Endothelial cell of umbilical vein (primary cell): Measurements from ENCODE around the gene ZNF644.

ENCODE experiments used
- CTCF ChIP-seq, 2 donors: IDR thresholded peaks; 1 replicate in 1 of 2; 2 replicates in 1 of 2; pipeline ENCODE4 v1.5.1; 2011; ENCODE audit warnings: low read length in 2 of 2, mild to moderate bottlenecking in 2 of 2, moderate library complexity in 2 of 2, control low read depth in 1 of 2, inconsistent platforms in 1 of 2, low read depth in 1 of 2; ENCODE audit not compliant: insufficient read depth in 1 of 2; ENCODE audit errors: extremely low read depth in 1 of 2
- EZH2 ChIP-seq: IDR thresholded peaks from 2 replicates; pipeline ENCODE4 v1.6.1; 2012; ENCODE audit warnings: borderline replicate concordance, low read depth, mild to moderate bottlenecking, moderate library complexity, low read length, inconsistent platforms; ENCODE audit not compliant: severe bottlenecking
- MYC ChIP-seq: IDR thresholded peaks from one replicate; pipeline ENCODE4 v1.6.1; 2011; ENCODE audit warnings: mild to moderate bottlenecking, low read depth, low read length
- POLR2A ChIP-seq: IDR thresholded peaks from 2 replicates; pipeline ENCODE4 v1.6.1; 2012; ENCODE audit warnings: low read depth, mild to moderate bottlenecking, control low read depth, low read length

GRCh38 chr1:91066538-91066937, 44.7 kb upstream of the ZNF644 start:
- TF ChIP-seq CTCF (IDR thresholded peaks at IDR 0.05; ENCODE audit: extremely low read depth in 1 of 2, insufficient read depth in 1 of 2, low read depth in 1 of 2, low read length in 2 of 2) (no peak), POLR2A (no peak), MYC (no peak), EZH2 (no peak)
